Left colon (tissue), 2 donors: ENCODE measurements around the gene DCP1A. TPM values are rescaled to one million over a fixed set of nuclear protein-coding genes. Genes with fewer than 3 reads are reported as not detected.
"Not testable (repeated sequence)": the region's sequence is repeated elsewhere in the genome, so short reads cannot be mapped to it uniquely, and the experiment has no call there.

Source experiments
- ATAC-seq: fragments of 200-7000 bp; cut with Tn5 transposase; one replicate; pipeline ENCODE4 v1.9.1; 2020; ENCODE audit warnings: mild to moderate bottlenecking, moderate library complexity
- DNase-seq, 2 donors: peaks; one replicate each; pipeline ENCODE4 v3.0.0-alpha.2; 2020
- intact Hi-C, 2 donors: fragments of 100-400 bp; cut with DNase I in 1 of 2; cut with micrococcal nuclease in 1 of 2; formaldehyde crosslinking; loops; one replicate each; pipeline versions ENCODE4 v1.11.2 to v1.14.0; 2022; cut with DNase I, micrococcal nuclease
- total RNA-seq, 2 donors: library from RNA; stranded (reverse); fragmentation: NEBNext Ultra II Directional; extraction: Animal tissue kit (Norgen Biotek cat#: 25700); gene quantifications; one replicate each; pipeline ENCODE4 v1.2.1, GENCODE V29; 2021
- donor health status: DM: no; HTN: no; CAD: no.
- donor health status: DM: yes; HTN: yes; CAD: no.

Gene DCP1A
- total RNA-seq, 2 donors from 2014 or later = 17.5 to 21.2 TPM

GRCh38 chr3:53254509-53255422, 92.6 kb downstream of the DCP1A start:
- DNase-seq = peak; percentile 86 to 88
- peak; percentile 82 for ATAC-seq
- intact Hi-C loops = no loop called here

- no peak for DNase-seq
- intact Hi-C loops = no loop called here
- ATAC-seq = no peak
These were observed 93.4 kb downstream of the DCP1A start for GRCh38 chr3:53253707-53254508.

GRCh38 chr3:53252947-53253322, 94.4 kb downstream of the DCP1A start:
- intact Hi-C loops, DNase-seq, ATAC-seq: not testable (repeated sequence)

- ATAC-seq = no peak
- DNase-seq = no peak
- intact Hi-C loops = no loop called here
These were observed 95.0 kb downstream of the DCP1A start for GRCh38 chr3:53252096-53252946.

GRCh38 chr3:53250881-53251605, 96.3 kb downstream of the DCP1A start:
- no peak for DNase-seq
- intact Hi-C loops = no loop called here
- ATAC-seq = no peak

- intact Hi-C loops = no loop called here
- no peak for DNase-seq
- no peak for ATAC-seq
These were observed 96.9 kb downstream of the DCP1A start for GRCh38 chr3:53250453-53250852.

GRCh38 chr3:53248161-53248560, 99.2 kb downstream of the DCP1A start:
- ATAC-seq = peak; percentile 62
- intact Hi-C loops = no loop called here

GRCh38 chr3:53247619-53248018, 99.7 kb downstream of the DCP1A start:
- DNase-seq = no peak
- intact Hi-C loops = no loop called here
- no peak for ATAC-seq

More at GRCh38 chr3:53248161-53248560, 99.2 kb downstream of the DCP1A start:
- no peak for DNase-seq

GRCh38 chr3:53244271-53244670, 103.1 kb downstream of the DCP1A start:
- intact Hi-C loops = no loop called here
- DNase-seq = no peak
- no peak for ATAC-seq

GRCh38 chr3:53243785-53244184, 103.6 kb downstream of the DCP1A start:
- DNase-seq (no peak), ATAC-seq (no peak)
- intact Hi-C loops = no loop called here

- ATAC-seq (peak; percentile 36), DNase-seq (no peak)
- intact Hi-C loops = no loop called here
These were observed 104.2 kb downstream of the DCP1A start for GRCh38 chr3:53243165-53243564.

- no peak for DNase-seq
- intact Hi-C loops = no loop called here
- no peak for ATAC-seq
These were observed 104.7 kb downstream of the DCP1A start for GRCh38 chr3:53242642-53243041.

GRCh38 chr3:53242155-53242554, 105.2 kb downstream of the DCP1A start:
- ATAC-seq = no peak
- intact Hi-C loops = no loop called here
- DNase-seq = no peak

GRCh38 chr3:53240989-53241972, 106.1 kb downstream of the DCP1A start:
- ATAC-seq (no peak), DNase-seq (no peak)
- intact Hi-C loops = no loop called here

- ATAC-seq (no peak), DNase-seq (no peak)
- intact Hi-C loops = no loop called here
These were observed 107.5 kb downstream of the DCP1A start for GRCh38 chr3:53239800-53240199.

GRCh38 chr3:53238886-53239285, 108.5 kb downstream of the DCP1A start:
- intact Hi-C loops = no loop called here
- no peak for DNase-seq

More at GRCh38 chr3:53238886-53239285, 108.5 kb downstream of the DCP1A start:
- no peak for ATAC-seq
